ENCODE results near the gene DCAF15.

Gene DCAF15

GRCh38 chr19:13931391-13932148, 20.7 kb upstream of the DCAF15 start:
- Histone ChIP-seq H3K4me3 (ENCODE audit: low read depth in 1 of 2, low read length in 2 of 2) (no peak overlapping the region), H3K27ac (ENCODE audit: low read length) (no peak overlapping the region), H3K36me3 (ENCODE audit: control insufficient read depth in 1 of 2, insufficient read depth in 2 of 2, low read length in 2 of 2) (peaks cover 8 to 29% of the 10 kb centered on the region in 2 donors), H3K9me3 (ENCODE audit: control insufficient read depth in 1 of 2, low read length in 2 of 2) (no peaks in the 10 kb centered on the region), H3K4me1 (ENCODE audit: control insufficient read depth in 1 of 2, insufficient read depth in 2 of 2, low read length in 2 of 2) (no peaks in the 10 kb centered on the region), H3K27me3 (ENCODE audit: low read depth, low read length) (no peaks in the 10 kb centered on the region)

DNA sequence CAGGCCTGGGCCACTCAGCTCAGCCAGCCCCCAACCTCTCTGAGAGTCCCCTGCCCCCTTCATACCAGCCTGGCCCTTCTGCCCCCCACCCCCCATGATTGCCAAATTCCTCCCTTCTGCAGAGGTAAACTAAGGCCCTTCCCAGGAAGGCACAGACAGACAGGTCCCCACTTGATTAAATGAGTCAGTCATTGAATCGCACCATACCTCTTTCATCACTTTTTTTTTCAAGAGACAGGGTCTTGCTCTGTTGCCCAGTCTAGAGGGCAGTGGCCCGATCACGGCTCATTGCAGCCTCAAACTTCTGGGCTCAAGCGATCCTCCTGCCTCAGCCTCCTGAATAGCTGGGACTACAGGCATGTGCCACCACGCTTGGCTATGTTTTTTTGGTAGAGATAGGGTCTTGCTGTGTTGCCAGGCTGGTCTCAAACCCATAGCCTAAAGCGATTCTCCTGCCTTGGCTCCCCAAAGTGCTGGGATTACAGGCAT, 20.1 kb upstream of the DCAF15 start:
- H3K9me3 ChIP-seq (ENCODE audit: control insufficient read depth in 1 of 2, low read length in 2 of 2) = no peaks in the 10 kb centered on the region
- H3K4me1 ChIP-seq (ENCODE audit: control insufficient read depth in 1 of 2, insufficient read depth in 2 of 2, low read length in 2 of 2) = no peaks in the 10 kb centered on the region
- no peak overlapping the region for H3K27ac ChIP-seq (ENCODE audit: low read length)
- H3K36me3 ChIP-seq (ENCODE audit: control insufficient read depth in 1 of 2, insufficient read depth in 2 of 2, low read length in 2 of 2) = peaks cover 1 to 23% of the 10 kb centered on the region in 2 donors
- no peaks in the 10 kb centered on the region for H3K27me3 ChIP-seq (ENCODE audit: low read depth, low read length)
- H3K4me3 ChIP-seq (ENCODE audit: low read depth in 1 of 2, low read length in 2 of 2) = no peak overlapping the region

- Histone ChIP-seq H3K4me3 (ENCODE audit: low read depth in 1 of 2, low read length in 2 of 2) (no peak overlapping the region), H3K27me3 (ENCODE audit: low read depth, low read length) (peaks cover 5% of the 10 kb centered on the region), H3K4me1 (ENCODE audit: control insufficient read depth in 1 of 2, insufficient read depth in 2 of 2, low read length in 2 of 2) (no peaks in the 10 kb centered on the region), H3K9me3 (ENCODE audit: control insufficient read depth in 1 of 2, low read length in 2 of 2) (no peaks in the 10 kb centered on the region), H3K36me3 (ENCODE audit: control insufficient read depth in 1 of 2, insufficient read depth in 2 of 2, low read length in 2 of 2) (peaks cover 0 to 18% of the 10 kb centered on the region in 2 donors), H3K27ac (ENCODE audit: low read length) (no peak overlapping the region)
Measured at GRCh38 chr19:13932911-13933393, 19.4 kb upstream of the DCAF15 start.

DNA sequence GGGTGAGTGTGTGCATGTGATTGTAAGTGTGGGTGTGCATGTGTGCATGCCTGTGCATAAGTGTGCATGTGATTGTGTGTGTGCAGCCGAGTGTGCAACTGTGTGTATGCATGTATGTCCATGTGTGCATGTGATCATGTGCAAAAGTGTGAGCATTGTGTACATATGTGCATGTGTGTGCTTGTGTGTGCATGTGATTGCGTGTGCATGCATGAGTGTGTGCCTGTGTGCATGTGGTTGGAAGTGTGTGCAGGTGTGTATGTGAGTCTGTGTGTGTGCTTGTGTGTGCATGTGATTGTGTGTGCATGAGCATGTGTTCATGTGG, 17.6 kb upstream of the DCAF15 start:
- no peak overlapping the region for H3K27ac ChIP-seq (ENCODE audit: low read length)
- H3K27me3 ChIP-seq (ENCODE audit: low read depth, low read length) = peaks cover 5% of the 10 kb centered on the region
- peaks cover 0 to 13% of the 10 kb centered on the region in 2 donors for H3K36me3 ChIP-seq (ENCODE audit: control insufficient read depth in 1 of 2, insufficient read depth in 2 of 2, low read length in 2 of 2)

DNA sequence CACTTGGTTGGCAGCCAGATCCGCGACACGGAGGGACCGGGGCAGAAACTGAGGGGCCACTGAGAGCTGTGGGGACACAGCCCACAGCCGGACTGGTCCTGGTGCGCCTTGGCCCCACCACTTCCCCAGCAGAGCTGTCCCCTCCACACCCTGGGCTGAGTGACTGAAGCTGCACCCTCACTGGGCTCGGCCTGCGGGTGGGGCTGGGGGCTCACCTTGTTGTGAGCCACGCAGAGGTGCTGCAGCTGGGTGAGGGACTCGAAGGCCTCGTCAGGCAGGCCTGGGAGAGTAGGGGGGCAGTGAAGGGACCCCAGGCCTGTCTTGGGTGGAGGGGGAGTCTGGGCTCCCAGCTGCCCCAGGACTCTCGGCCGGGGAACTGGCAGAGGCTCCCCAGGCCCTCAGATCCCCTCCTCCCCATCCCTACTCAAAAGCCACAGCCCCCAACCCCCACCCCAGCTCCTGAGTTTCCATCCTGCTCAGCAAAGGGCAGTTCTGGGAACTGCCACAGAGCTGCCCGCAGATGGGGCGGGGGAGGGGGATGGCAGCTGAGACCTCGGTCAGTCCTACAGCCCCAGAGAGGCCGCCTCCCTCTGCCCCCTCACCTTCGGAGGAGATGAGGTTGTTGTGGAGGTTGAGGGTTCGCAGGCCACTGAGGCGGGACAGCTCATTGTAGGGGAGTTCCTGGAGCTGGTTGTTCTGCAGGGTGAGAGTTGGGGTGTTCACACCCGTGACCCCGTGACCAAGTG, 16.4 kb upstream of the DCAF15 start:
- H3K4me1 ChIP-seq (ENCODE audit: control insufficient read depth in 1 of 2, insufficient read depth in 2 of 2, low read length in 2 of 2) = no peaks in the 10 kb centered on the region
- H3K27me3 ChIP-seq (ENCODE audit: low read depth, low read length) = peaks cover 5% of the 10 kb centered on the region
- no peak overlapping the region for H3K4me3 ChIP-seq (ENCODE audit: low read depth in 1 of 2, low read length in 2 of 2)
- no peaks in the 10 kb centered on the region for H3K9me3 ChIP-seq (ENCODE audit: control insufficient read depth in 1 of 2, low read length in 2 of 2)
- no peak overlapping the region for H3K27ac ChIP-seq (ENCODE audit: low read length)
- H3K36me3 ChIP-seq (ENCODE audit: control insufficient read depth in 1 of 2, insufficient read depth in 2 of 2, low read length in 2 of 2) = peaks cover 0 to 3% of the 10 kb centered on the region in 2 donors

More for the DNA sequence above, 17.6 kb upstream of the DCAF15 start:
- Histone ChIP-seq H3K9me3 (ENCODE audit: control insufficient read depth in 1 of 2, low read length in 2 of 2) (no peaks in the 10 kb centered on the region), H3K4me3 (ENCODE audit: low read depth in 1 of 2, low read length in 2 of 2) (no peak overlapping the region), H3K4me1 (ENCODE audit: control insufficient read depth in 1 of 2, insufficient read depth in 2 of 2, low read length in 2 of 2) (no peaks in the 10 kb centered on the region)

DNA sequence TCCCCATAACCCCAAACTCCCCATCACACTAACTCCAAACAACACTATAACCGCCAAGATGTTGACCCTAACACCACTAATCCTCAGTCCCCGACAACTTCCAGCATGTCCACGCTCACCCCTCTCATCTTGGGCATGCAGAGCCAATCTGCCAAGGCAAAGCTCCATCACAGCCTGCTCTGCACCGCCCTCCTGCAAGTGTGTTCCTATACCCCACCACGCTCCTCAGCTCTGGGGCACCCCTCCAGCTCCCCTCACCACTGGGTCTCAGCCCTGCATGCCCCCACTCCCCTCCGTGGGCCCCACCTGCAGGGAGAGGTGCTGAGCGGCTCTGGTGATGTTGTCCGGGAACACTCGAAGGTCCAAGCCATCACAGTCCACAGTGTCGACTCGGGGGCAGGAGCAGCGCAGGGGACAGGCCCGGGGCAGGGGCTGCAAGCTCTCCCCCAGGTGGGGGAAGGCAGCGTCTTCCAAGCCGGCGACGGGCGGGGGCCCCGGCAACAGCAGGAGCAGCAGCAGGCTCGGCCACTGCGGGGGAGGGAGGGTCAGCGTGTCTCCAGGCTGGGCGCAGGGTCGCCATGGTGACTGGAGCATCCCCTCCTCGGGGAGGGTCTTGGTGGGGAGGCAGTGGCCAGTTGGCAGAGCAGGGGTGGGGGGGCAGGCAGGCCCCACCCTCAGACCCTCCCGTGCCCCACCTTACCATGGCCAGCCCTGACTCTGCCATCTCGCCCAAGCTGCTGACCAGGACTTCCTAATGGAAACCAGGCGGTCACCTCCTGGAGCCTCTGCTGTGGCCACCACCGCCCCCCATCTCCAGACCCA, 14.6 kb upstream of the DCAF15 start:
- no peaks in the 10 kb centered on the region for H3K36me3 ChIP-seq (ENCODE audit: control insufficient read depth in 1 of 2, insufficient read depth in 2 of 2, low read length in 2 of 2)
- H3K4me3 ChIP-seq (ENCODE audit: low read depth in 1 of 2, low read length in 2 of 2) = no peak overlapping the region
- H3K27me3 ChIP-seq (ENCODE audit: low read depth, low read length) = peaks cover 5% of the 10 kb centered on the region
- H3K9me3 ChIP-seq (ENCODE audit: control insufficient read depth in 1 of 2, low read length in 2 of 2) = no peaks in the 10 kb centered on the region
- no peaks in the 10 kb centered on the region for H3K4me1 ChIP-seq (ENCODE audit: control insufficient read depth in 1 of 2, insufficient read depth in 2 of 2, low read length in 2 of 2)
- no peak overlapping the region for H3K27ac ChIP-seq (ENCODE audit: low read length)

GRCh38 chr19:13938301-13939064, 13.8 kb upstream of the DCAF15 start, which contains the start of gene PODNL1:
Gene PODNL1, minus strand, starts transcription at chr19:13938417. Its CDS starts 236 bp downstream, at chr19:13938181.
- H3K27me3 ChIP-seq (ENCODE audit: low read depth, low read length) = peaks cover 5% of the 10 kb centered on the region
- no peaks in the 10 kb centered on the region for H3K4me1 ChIP-seq (ENCODE audit: control insufficient read depth in 1 of 2, insufficient read depth in 2 of 2, low read length in 2 of 2)
- no peaks in the 10 kb centered on the region for H3K36me3 ChIP-seq (ENCODE audit: control insufficient read depth in 1 of 2, insufficient read depth in 2 of 2, low read length in 2 of 2)
- no peaks in the 10 kb centered on the region for H3K9me3 ChIP-seq (ENCODE audit: control insufficient read depth in 1 of 2, low read length in 2 of 2)
- H3K4me3 ChIP-seq (ENCODE audit: low read depth in 1 of 2, low read length in 2 of 2) = no peak within 1 kb of the TSS
- no peak within 1 kb of the TSS for H3K27ac ChIP-seq (ENCODE audit: low read length)

DNA sequence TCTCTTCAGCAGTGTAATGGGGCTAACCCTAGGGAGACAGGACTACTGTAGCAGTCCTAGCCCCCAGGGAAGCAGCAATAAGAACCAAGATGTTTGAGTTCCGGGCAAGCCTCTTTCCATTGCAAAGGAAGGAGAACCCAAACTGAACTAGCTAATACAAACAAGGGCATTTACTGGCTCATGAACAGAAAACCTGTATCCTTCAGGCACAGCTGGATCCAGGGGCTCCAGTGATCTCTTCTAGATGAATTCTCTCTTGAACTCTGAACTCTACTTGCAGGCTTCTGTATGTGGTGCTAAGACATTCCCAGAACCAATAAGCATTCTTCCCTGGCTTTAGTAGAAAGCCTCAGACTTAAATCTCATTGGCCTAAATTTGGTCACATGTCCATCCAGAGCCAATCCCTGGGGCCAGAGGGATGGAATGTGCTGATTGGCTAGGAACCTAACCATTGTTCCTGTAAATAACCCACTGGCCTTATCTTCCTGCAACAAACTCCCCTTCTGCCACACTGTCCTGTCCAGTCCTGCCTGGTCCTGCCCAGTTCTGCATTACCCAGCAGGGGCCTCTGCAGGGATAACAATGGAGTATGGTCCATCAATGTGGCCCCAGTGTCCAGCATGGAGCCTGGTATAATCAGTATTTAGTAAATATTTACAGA, 10.2 kb upstream of the DCAF15 start:
- H3K4me1 ChIP-seq (ENCODE audit: control insufficient read depth in 1 of 2, insufficient read depth in 2 of 2, low read length in 2 of 2) = no peaks in the 10 kb centered on the region
- H3K27me3 ChIP-seq (ENCODE audit: low read depth, low read length) = peaks cover 5% of the 10 kb centered on the region

GRCh38 chr19:13946414-13946813, 5.9 kb upstream of the DCAF15 start:
- Histone ChIP-seq H3K4me1 (ENCODE audit: control insufficient read depth in 1 of 2, insufficient read depth in 2 of 2, low read length in 2 of 2) (no peaks in the 10 kb centered on the region), H3K27ac (ENCODE audit: low read length) (no peak overlapping the region), H3K4me3 (ENCODE audit: low read depth in 1 of 2, low read length in 2 of 2) (no peak overlapping the region), H3K36me3 (ENCODE audit: control insufficient read depth in 1 of 2, insufficient read depth in 2 of 2, low read length in 2 of 2) (no peaks in the 10 kb centered on the region), H3K9me3 (ENCODE audit: control insufficient read depth in 1 of 2, low read length in 2 of 2) (no peaks in the 10 kb centered on the region), H3K27me3 (ENCODE audit: low read depth, low read length) (no peaks in the 10 kb centered on the region)

More for the DNA sequence above, 10.2 kb upstream of the DCAF15 start:
- H3K27ac ChIP-seq (ENCODE audit: low read length) = no peak overlapping the region
- H3K9me3 ChIP-seq (ENCODE audit: control insufficient read depth in 1 of 2, low read length in 2 of 2) = no peaks in the 10 kb centered on the region
- H3K4me3 ChIP-seq (ENCODE audit: low read depth in 1 of 2, low read length in 2 of 2) = no peak overlapping the region
- H3K36me3 ChIP-seq (ENCODE audit: control insufficient read depth in 1 of 2, insufficient read depth in 2 of 2, low read length in 2 of 2) = no peaks in the 10 kb centered on the region

DNA sequence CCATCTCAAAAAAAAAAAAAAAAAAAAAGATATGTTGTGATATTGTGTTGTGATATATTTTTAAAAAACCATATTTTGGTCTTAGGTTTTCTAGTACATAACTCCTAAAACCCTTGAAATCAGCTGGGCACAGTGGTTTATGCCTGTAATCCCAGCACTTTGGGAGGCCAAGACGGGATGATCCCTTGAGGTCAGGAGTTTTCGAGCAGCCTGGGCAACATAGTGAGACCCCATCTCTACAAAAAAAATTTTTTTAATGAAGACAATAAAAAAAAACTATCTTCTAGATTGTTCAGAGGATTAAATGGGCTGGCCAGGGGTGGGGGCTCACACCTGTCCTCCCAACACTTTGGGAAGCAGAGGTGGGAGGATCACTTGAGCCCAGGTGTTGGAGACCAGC, 1.3 kb upstream of the DCAF15 start:
- peaks cover 7 to 15% of the 10 kb centered on the region in 2 donors for H3K4me1 ChIP-seq (ENCODE audit: control insufficient read depth in 1 of 2, insufficient read depth in 2 of 2, low read length in 2 of 2)
- H3K27me3 ChIP-seq (ENCODE audit: low read depth, low read length) = no peaks in the 10 kb centered on the region
- H3K27ac ChIP-seq (ENCODE audit: low read length) = no peak overlapping the region
- no peak overlapping the region for H3K4me3 ChIP-seq (ENCODE audit: low read depth in 1 of 2, low read length in 2 of 2)
- peaks cover 0 to 16% of the 10 kb centered on the region in 2 donors for H3K36me3 ChIP-seq (ENCODE audit: control insufficient read depth in 1 of 2, insufficient read depth in 2 of 2, low read length in 2 of 2)
- no peaks in the 10 kb centered on the region for H3K9me3 ChIP-seq (ENCODE audit: control insufficient read depth in 1 of 2, low read length in 2 of 2)
